8988T (cell line): ENCODE data around the gene PGLYRP2.
"Not testable (repeated sequence)": the region's sequence is repeated elsewhere in the genome, so short reads cannot be mapped to it uniquely, and the experiment has no call there.

Experiments used
- DNase-seq: peaks from one replicate; pipeline ENCODE4 v3.0.0; 2011

The PGLYRP2 gene

GRCh38 chr19:15487038-15487437 lies 7.7 kb upstream of the PGLYRP2 start:
- no peak for DNase-seq

- not testable (repeated sequence) for DNase-seq
Measured at GRCh38 chr19:15485768-15486167, 6.5 kb upstream of the PGLYRP2 start.

DNA sequence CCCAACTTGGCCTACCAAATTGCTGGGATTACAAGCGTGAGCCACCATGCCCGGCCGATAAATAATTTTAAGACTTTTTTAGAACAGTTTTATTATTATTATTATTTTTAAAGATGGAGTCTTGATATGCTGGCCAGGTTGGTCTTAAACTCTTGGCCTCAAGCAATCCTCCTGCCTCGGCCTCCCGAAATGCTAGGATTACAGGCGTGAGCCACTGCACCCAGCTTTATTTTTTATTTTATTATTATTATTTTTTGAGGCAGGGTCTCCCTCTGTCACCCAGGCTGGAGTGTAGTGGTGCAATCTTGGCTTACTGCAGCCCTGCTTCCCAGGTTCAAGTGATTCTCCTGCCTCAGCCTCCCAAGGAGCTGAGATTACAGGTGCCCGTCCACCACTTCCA lies 1.7 kb upstream of the PGLYRP2 start:
- not testable (repeated sequence) for DNase-seq

DNA sequence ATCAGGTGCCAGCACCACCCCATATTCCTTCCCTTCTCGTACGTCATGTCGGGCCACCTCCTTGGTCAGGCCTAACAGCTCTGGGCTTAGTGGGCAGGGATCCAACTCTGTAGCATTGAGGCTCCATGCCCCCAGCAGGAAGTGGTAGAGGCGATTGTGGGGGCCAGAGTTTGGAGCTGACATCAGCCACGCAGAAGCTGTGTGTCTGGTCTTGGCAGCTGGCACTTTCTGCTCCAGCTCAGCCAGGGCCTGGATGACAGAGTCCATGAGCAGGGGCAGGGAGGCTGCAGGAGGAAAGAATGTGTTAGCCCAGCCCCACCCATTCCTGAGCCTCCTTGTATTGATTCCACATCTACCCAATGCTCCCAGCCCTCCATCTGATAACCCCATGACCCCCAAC lies 3.0 kb downstream of the PGLYRP2 start:
- no peak for DNase-seq

DNA sequence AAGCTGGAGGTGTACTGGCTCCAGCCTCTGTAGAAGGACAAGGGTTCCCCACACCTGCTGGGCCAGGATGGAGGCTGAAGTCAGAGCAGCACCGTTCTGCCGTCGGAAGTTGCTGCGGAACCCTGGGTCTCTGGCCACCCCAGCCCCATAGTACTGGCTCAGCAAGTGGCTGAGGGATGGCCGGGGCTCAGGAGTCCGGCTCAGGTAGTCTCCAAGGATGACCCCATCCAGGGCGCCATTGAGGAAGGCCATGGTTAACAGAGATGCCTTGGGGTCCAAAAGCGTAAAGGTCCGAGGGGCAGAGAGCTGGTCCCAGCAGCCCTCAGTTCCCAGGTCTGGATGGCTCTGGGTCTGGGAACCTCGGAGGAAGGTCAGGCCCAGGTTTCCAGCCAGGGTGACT lies 3.7 kb downstream of the PGLYRP2 start:
- no peak for DNase-seq

DNA sequence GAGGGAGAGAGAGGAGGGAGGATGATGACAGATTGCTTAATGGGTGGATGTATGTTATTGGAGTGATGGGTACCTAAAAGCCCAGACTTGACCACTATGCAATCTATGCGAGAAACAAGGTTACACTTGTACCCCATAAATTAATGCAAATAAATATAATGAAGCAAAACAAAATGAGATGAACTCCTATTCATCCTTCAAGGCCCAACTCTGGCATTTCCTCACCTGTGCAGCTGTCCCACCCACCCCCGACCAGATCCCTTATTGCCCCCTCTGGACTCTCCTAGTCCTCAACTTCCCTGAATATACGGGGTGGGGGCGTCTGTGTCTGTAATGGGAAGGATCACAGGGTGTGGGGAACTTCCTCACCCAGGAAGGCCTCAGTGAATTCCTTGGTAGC lies 4.1 kb downstream of the PGLYRP2 start:
- no peak for DNase-seq

GRCh38 chr19:15473821-15474220 lies 5.5 kb downstream of the PGLYRP2 start:
- DNase-seq: not testable (repeated sequence)

DNA sequence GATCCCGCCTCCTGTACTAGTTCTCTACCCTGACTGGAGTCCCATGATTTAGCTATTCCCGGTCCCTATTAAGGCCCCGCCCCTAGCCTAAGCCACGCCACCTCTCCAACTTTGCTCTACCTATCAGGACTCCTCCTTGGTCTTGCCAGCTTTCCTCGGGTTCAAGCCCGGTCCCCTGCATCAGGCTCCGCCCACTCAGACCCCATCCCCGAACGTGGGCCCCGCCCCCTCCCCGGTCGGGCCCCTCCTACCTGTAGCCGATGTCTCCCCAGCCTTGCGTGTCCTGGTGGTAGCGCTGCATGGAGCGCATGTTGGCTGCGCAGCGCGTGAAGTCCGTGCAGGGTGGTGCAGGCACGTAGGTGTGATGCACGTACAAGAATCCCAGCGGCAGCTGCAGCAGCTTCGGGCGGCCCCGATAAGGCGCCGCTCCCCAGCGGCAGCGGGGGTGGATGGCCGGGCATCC lies 7.6 kb downstream of the PGLYRP2 start:
- no peak for DNase-seq

GRCh38 chr19:15469513-15470297 lies 9.6 kb downstream of the PGLYRP2 start:
- no peak for DNase-seq

DNA sequence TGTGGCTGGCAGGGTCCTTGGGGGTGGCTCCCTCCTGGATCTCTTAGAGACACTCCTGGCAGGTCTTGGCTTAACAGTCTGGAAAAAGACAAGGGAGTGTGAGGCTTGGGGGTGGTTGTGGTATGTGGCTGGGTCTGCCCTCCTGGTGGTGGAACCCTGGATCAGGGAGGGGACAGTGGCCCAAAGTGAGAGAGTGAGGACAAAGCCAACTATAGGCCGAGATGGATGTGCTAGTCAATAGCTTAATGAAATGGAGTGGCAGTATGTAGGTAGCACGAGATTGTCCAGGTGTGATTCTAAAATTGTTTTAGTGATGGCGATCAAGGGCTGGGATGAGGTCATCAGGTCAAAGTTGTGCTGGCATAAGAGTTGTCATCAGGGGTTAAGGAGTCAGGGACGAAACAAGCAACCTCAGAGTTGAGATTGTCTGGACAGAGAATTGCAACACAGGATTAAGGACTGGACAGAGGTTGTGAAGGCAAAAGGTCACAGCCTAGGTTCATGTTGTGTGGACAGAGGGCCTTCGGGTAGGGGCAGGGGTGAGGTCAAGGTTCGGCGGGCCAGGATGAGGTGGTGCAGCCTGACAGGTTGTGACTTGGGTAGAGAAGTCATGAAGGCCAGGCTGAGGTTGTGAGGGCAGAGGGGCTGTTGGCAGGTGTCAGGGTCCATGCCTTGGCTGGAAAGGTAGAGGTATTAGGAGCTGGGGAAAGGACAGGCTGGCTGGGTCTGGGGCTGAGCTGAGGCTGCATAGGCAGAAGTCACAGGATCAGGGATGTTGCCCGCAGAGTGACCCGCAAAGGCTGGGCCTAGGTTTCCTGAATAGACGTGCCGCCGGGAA lies 10.4 kb downstream of the PGLYRP2 start:
- DNase-seq: no peak

DNA sequence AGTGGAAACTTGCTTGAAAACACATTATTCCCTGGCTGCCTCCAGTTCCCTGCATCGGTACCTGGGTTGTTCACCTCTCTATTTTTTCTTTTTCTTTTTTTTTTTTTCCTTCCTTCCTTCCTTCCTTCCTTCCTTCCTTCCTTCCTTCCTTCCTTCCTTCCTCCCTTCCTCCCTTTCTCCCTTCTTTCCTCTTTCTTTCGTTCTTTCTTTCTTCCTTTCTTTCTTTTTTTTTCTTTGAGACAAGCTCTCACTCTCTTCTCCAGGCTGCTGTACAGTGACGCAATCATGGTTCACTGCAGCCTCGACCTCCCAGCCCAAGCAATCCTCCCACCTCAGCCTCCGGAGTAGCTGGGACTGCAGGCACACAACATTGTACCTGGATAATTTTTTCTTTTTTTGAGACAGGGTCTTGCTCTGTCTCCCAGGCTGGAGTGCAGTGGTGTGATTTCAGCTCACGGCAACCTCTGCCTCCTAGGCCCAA lies 11.5 kb downstream of the PGLYRP2 start:
- no peak for DNase-seq

DNA sequence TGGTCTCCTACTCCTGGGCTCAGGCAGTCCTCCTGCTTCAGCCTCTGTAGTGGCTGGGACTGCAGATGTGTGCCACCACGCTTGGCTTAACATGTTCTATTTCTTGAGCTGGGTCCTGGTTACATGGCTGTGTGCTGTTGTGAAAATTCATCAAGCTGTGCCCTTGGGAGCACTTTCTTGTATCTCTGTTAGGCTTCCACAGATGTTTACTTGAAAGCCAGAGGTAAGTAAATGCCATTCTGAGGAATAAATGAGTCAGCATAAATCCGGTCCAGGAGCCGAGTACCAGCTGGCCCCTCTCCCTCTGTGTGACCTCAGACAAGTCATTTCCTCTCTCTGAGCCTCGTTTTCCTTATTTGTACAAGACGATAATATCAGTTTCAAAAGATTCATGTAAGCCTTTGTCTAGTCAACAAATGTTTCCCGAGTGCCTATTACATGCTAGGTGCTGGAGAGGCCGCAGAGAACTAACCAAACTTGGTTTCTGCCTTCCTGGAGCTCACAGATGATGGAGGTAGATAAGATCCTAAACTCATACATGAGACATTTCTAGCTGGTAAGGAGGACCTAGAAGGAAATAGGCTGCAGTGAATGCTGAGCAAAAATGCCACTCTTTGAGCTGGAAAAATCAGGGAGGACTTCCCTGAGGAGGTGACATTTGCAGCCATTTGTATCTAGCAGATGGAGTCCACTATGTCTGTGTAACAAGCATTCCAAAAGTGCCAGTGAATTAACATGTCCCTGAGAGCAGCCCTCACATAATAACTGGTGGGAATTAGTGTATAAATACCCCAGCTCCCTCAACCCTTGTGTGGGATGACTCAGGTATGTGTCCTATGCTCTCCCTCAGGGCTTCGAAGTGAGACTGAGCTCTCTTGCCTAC lies 12.2 kb downstream of the PGLYRP2 start:
- no peak for DNase-seq

GRCh38 chr19:15464394-15465385 lies 14.6 kb downstream of the PGLYRP2 start, which contains the start of gene RASAL3:
Gene RASAL3, minus strand, starts transcription at chr19:15464544. Its CDS starts 186 bp downstream, at chr19:15464358.
- no peak for DNase-seq

- no peak for DNase-seq
Measured at GRCh38 chr19:15463861-15464371, 15.4 kb downstream of the PGLYRP2 start.

DNA sequence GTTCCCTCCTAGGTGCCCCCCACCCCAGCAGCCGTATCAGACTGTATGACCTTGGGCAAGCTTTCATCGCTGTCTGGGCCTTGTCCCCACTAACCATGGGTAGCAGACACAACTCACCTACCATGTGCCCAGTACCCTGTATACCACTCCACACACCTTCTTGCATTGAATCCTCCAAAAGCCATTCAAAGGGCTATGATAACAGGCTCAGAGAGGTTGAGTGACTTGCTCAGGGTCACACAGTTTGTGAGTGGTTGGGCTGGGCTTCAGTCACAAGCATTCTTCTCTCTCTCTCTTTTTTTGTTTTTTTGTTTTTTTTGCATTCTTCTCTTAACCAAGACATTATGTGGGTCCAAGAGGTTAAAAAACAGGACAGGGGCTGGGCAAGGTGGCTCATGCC lies 17.6 kb downstream of the PGLYRP2 start:
- DNase-seq: peak; percentile 2

- DNase-seq: peak; percentile 21
Measured at GRCh38 chr19:15457701-15458484, 21.4 kb downstream of the PGLYRP2 start.

DNA sequence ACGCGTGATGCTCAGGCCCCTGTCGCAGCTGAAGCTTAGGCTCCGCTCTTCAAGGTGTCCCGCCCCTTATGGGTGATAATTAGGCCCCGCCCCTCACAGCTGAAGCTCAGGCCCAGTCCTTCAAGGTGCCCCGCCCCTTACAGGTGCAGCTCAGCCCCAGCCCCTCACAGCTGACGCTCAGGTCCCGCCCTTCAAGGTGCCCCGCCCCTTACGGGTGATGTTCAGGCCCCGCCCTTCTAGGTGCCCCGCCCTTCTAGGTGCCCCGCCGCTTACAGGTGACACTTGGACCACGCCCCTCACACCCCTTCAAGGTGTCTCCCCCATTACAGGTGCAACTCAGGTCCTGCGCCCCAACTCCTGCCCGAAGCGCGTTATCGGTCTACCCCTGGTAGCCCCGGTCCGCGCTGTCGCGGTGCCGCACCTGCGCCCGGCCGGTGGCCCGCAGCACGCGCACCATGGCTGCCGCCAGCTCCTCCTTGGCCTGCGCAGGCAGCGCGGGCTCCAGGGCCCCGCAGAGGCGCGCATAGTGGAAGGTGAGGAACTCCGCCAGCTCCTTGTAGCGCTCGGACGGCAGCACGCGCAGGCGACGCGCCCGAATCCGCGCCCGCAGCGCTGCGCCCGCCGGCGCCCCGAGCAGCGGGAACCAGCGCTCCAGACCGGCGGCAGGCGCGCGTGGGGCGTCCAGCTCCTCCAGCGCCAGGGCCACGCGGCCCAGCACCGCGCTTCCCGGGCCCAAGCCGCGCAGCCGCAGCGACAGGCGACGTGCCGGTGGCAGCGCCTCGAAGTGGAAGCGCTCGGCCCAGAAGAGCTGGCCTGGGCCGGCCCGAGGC lies 22.2 kb downstream of the PGLYRP2 start:
- DNase-seq: peak; percentile 20

- DNase-seq: no peak
Measured at GRCh38 chr19:15456441-15456840, 22.9 kb downstream of the PGLYRP2 start.

DNA sequence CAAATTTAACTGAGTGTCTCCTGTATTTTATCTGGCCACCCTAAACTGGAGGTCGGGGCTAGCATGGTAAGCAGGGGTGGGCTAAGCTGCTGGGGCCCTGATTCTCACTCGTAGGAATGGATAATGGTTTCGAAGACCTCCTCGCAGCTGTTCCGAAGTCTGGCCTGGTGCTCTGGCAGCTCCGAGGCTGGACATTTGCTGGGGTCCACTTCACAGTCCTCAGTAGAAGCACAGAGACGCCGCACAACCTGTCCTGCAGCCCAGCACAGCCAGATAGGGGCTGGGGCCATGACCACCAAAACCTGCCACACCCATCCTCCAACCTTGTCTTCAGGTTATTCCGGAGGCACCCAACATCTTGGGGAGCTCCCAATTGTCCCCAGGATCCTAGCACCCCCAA lies 23.3 kb downstream of the PGLYRP2 start:
- no peak for DNase-seq
